Epidermal melanocyte (primary cell): Measurements from ENCODE around the gene LAMP2.
"Not testable (repeated sequence)": the region's sequence is repeated elsewhere in the genome, so short reads cannot be mapped to it uniquely, and the experiment has no call there.

Experiments
- DNase-seq: peaks from one replicate; pipeline ENCODE4 v3.0.0; 2011; ENCODE audit warnings: low spot score; ENCODE audit not compliant: insufficient read length

LAMP2 gene

GRCh38 chrX:120468825-120469525, at the start of gene LAMP2:
TSS of gene LAMP2 (minus strand) at chrX:120469296. CDS start at chrX:120469169, 127 bp downstream.
- DNase-seq = peak; percentile 57

GRCh38 chrX:120517936-120518335, 48.8 kb upstream of the LAMP2 start:
- DNase-seq = no peak

GRCh38 chrX:120514236-120514635, 45.1 kb upstream of the LAMP2 start:
- no peak for DNase-seq

GRCh38 chrX:120512627-120513026, 43.5 kb upstream of the LAMP2 start:
- no peak for DNase-seq

GRCh38 chrX:120512222-120512621, 43.1 kb upstream of the LAMP2 start:
- no peak for DNase-seq

DNA sequence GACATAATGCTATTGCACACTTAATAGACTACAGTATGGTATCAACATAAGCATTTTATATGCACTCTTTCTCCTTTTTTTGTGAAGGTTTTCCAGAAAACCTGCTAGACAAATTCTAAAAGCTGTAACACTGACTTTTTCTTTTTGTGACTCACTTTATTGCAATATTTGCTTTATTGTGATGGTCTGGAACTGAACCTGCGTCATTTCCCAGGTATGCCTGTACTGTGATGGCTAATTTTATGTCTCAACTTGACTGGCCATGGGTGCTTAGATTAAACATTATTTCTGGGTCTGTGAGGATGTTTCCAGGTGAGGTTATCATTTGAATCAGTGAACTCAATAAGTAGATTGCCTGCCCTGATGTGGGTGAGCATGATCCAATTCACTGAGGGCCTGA, 35.5 kb upstream of the LAMP2 start:
- no peak for DNase-seq

DNA sequence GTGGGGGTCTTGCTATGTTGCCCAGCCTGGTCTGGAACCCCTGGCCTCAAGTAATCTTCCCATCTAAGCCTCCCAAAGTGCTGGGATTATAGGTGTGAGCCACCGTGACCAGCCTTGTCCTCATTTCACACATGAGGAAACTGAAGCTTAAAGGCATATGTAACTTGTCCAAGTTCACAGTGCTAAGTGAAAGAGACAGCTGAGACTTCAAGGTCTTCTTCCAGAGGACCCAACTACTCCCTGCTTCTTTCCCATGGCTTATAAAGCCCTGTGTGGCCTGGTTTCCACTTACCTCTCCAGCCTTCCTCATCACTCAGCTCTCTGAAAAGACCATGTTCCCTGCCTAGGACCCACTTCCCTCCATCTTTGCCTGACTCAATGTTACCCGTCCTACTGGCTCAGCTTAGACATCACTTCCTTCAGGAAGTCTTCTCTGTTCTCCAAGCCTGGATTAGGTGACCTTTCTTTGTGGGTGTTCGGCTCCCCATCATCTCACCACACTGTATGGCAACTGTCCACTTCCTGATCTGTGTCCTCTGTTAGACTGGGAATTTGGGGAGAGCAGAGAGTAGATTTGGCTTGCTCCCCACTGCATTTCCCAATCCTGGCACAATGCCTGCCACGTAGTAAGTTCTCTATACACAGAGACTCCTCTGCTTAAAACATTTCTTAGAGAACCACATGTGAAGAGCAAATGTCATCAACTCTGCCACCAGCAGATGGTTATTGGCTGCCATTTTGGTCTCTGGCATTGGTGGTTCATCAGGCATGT, 30.4 kb upstream of the LAMP2 start:
- no peak for DNase-seq

- not testable (repeated sequence) for DNase-seq
Measured at GRCh38 chrX:120490119-120490518, 21.0 kb upstream of the LAMP2 start.

DNA sequence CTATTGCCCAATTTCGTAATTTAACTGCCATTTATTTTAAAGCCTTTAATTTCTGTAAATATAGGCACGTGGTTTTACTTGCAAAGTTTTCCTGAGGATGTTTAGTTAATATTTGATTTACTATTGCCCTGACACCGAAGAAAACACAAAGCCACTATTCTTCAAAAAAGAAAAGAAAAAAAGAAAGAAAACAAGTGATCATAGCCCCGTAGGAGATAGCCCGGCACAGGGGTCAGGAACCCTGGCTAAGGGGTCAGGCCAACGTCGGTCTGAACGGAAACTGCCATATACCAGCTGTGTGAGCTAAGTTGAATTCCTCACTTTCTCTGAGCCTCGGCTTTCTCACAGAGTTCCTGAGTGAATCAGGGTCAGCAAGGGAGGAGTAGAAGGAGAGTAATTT, 17.7 kb upstream of the LAMP2 start:
- DNase-seq = no peak

- peak; percentile 25 for DNase-seq
Measured at GRCh38 chrX:120485638-120486520, 16.8 kb upstream of the LAMP2 start.

DNA sequence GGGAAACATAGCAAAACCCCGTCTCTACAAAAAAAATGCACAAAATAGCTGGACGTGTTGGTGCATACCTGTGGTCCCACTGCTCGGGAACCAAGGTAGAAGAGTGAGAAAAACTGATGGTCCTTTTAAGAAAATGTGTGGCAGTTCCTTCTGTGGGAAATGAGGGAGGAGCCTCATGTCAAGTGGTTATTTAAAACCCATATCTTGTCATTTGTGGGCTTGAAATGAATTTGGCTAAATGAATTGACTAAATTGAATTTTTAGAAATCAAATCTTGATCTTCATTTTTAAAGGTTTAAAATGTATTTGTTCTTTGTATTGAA, 16.2 kb upstream of the LAMP2 start:
- DNase-seq = no peak

GRCh38 chrX:120477453-120477852, 8.4 kb upstream of the LAMP2 start:
- no peak for DNase-seq

GRCh38 chrX:120476714-120477113, 7.6 kb upstream of the LAMP2 start:
- no peak for DNase-seq

DNA sequence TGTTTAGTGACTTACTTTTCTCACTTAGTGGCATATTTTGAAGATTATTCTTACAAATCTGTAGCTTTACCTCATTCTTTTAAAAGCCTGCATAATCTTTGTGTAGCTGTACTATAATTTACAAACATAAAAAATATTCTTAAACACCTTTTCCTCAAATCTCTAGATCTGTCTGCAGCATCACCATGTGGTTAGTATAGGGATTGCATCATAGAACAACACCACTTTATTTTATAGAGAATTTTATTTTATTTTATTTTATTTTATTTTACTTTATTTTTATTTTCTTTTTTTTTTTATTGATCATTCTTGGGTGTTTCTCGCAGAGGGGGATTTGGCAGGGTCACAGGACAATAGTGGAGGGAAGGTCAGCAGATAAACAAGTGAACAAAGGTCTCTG, 6.4 kb upstream of the LAMP2 start:
- not testable (repeated sequence) for DNase-seq

DNA sequence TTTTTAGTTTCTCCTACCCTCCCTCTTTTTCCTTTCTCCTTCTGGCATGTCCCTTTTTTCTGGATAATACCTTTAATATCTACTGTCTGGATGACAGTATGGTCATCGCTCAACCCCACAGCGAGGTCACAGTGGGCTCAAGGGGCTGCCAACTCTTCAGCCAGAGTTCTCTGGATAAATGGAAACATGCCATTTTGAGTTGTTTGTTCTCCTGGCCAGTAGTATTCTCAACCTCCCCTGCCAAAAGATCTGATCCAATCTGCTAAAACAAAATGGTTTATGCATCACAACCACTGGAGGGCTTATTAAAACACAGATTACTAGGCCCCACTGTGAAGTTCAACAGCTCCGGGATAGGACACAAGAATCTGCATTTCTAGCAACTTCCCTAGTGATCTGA, 5.0 kb upstream of the LAMP2 start:
- no peak for DNase-seq

DNA sequence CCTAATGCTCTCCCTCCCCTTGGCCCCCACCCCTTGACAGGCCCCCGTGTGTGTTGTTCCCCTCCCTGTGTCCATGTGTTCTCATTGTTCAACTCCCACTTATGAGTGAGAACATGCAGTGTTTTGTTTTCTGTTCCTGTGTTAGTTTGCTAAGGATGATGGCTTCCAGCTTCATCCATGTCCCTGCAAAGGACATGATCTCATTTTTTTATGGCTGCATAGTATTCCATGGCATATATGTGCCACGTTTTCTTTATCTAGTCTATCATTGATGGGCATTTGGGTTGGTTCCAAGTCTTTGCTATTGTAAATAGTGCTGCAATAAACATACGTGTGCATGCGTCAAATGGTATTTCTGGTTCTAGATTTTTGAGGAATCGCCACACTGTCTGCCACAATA, 561 bp upstream of the LAMP2 start:
- DNase-seq = not testable (repeated sequence)

DNA sequence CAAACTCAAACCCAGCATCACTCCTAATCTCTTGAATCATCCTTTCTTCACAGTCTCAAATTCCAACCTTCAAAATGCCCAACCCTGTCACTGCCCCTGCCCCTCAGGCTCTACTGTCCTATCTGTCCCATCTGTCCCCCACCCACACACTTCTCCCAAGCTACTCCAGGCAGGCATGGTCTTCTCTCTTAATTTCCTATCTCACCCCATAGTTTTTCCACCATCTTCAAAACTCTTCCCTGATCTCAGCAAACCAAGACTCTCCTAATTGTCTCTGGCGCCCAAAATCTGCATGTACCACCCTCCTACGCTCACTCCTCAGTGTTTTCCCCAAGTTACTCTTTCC, 644 bp downstream of the LAMP2 start:
- DNase-seq = no peak

DNA sequence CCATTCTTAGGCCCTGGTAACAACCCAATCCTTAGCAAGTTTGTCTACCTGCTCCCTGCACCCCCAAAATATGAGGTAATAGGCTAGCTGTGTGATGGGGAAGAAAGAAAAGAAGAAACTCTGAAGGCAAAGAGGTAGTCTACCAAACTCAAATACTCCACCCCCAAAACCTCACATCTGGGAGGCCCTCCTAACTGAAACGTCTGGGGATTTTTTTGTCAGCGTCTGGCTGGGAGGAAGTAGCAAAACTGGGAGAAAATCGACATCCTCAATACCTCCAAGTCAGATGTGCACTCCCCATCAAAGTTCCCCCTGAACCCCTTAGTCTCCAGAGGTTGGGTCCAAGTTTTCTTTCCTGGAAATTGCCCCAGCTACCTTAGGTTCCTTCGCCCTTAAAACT, 1.0 kb downstream of the LAMP2 start:
- DNase-seq = no peak

DNA sequence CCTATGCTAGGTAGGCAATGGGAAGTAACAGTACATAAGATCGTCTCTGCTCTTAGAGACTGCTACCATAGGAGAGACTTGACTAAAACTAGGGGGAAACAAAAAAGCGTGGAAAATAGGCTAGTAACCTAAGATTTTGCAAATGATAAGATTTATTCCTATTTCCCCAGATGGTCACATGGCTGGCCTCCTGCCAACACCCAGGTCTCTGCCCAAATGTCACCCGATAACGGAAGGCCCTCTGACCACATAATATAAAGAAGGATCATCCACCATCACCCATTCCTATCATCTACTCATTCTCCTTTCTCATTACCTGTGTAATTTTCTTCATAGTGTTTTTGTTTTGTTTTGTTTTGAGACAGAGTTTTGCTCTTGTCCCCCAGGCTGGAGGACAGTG, 4.7 kb downstream of the LAMP2 start:
- DNase-seq = no peak

DNA sequence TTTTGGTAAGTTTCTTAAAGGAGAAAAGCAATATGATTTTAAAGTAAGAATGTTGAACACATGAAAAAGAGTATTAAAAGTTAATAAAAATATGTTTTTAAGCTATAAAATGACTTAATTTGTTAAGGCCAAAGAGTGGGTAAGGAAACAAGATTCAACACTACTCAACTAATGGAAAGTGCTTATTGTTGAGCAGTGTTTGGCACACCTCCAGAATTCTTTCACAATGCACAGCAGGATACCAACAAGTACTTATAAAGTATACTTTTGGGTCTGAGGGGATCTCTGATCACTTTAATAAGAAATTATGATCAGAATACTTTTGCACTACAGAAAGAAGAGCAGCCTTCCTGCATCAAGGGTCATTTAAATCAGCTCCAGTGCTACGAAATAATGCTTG, 5.9 kb downstream of the LAMP2 start:
- DNase-seq = no peak

DNA sequence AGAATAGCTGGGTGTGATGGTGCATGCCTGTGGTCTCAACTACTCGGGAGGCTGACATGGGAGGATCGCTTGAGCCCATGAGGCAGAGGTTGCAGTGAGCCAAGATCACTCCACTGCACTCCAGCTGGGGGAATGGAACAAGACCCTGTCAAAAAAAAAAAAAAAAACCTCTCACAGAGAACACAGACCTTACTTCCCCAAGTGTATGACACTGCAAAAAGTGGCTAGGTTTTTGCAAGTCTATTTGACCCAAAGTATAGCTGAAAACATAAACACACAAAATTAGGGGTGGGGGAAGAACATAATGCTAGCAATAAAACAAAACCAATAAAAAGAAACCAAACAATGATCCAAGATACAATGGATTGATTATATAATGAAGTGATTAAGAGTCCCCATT, 6.7 kb downstream of the LAMP2 start:
- DNase-seq = no peak

- DNase-seq = no peak
Measured at GRCh38 chrX:120459309-120459708, 9.8 kb downstream of the LAMP2 start.
